HG03457 (cell line): ENCODE results near the gene GSTM4.

Source experiments
- ATAC-seq: cut with Tn5 transposase; IDR thresholded peaks from one replicate; pipeline ENCODE4 v1.9.1; 2021; ENCODE audit warnings: moderate number of reproducible peaks; ENCODE audit not compliant: unreplicated experiment

The GSTM4 gene

DNA sequence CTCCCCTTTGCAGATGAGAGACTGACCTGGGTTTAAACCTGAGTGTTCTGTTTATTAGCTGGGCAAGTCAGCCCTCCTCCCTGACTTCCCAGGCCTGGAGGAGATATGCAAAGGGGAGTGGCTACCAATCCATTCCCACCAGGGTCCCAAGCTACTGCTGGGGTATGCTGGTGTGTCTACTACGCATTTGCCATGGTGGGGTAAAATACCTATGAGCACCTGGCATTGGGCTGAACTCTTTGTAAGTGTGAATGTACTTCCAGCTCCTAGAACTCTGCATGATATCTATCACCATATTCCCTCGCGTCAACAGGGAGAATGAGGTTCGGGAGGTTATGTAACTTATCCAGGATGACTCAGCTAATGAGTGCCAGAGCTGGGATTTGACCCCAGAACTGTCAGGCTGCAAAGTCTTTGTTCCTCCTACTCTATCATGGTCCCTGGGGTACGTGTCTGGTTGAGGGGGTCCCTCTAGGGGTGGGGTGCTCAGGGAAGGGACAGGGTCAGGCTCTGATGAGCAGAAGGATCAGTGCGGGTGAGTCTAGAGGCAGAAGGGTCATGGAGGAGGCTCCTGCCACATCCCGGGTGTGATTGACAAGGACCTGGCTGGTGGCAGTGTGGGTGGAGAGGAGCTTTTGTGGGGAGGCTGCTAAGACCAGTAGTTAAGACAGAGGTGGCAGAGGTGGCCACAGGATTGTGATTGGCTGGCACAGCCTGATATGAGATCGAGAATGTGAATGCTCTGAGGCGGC, 19.5 kb upstream of the GSTM4 start:
- ATAC-seq: no peak

DNA sequence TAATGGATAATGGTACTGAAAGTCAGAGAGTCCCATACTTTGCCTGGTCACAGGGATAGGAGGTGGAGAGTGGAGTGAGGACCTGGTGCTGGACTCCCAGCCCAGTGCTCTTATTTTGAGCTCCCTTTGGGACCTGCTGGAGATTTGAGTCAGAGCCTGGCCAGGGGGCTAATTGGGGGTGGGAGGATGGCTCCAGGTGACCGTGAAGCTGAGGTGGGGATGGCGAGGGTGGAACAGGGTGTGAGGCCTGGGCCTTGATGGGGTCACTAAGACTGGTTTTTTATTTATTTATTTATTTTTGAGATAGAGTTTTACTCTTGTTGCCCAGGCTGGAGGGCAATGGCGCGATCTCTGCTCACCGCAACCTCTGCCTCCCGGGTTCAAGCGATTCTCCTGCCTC, 18.5 kb upstream of the GSTM4 start:
- ATAC-seq: no peak

DNA sequence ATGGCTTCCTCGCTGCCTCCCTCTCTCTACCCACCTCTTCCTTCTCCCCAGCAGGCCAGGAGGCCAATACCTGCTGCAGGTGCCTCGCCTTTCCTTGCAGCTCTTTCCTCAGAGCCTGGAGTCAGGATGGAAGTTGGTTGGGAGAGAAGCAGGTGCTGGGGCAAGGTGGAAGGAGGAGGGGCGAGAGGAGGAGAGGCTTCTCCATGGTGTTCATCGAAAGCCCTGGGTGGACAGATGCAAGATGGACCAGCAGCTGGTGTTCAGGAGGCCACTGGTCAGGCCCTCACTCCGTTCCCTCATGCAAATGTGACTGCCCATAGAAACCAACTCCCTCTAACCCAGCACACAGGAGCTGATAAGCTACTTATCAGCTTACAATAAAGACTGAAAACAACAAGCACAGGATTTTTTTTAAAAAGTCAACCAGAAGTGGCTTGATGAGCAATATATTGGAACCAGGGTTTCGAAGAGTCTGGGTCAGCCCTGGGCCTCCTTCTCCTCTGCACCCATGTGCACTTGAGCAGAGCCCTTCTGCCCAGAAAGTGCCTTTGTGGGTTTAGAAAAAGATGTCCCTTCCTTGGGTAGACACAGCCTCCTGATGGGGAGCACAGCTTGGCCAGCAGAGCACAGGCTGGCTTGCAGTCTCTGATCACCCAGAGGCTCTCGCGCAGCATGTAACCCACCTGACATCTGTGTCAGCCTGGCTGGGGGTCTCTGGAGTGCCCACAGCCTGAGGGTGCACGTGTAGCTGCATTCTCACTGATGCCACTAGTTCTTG, 16.6 kb upstream of the GSTM4 start:
- no peak for ATAC-seq

DNA sequence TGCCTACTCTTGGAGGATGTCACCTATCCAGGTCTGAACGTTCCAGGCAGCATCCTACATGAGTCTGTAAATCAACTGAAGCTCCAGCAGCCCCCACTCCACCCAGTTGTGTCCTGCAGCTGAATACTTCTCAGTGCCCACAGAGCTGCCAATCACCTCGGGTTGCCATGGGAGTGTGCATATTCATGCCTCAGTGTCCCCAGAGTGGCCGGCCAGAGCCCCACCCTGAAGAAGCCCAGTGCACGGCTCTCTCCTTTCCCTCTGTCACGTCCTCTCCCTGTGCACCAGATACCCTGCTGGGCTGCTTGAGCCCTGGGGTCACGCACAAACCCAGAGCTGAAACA, 16.1 kb upstream of the GSTM4 start:
- no peak for ATAC-seq

DNA sequence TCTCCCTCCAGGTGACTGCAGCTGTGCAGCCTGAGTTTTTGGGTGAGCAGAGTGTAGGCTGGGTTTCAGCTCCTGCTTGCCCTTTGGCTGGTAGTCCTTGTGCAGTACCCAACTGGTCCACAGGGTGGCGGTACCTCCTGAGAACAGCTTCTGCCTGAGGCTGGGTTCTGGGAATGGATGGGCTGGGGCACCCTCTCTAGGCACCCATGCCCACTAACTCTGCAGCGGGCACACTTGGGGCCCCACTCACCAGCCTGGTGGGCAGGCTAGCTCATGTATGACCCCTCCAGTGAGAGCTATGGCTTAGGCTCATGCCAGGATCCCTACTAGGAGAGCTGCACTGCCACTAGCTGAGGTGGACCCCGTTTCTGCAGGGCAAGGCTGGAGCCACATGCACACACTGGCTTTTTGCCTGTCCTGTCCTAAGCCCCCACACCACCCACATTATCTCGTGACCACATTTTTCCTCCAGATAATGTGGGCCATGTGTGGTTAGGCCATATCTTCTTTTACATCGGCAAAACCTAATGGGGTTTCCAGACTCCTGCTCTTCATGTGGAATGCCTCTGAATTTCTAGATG, 15.5 kb upstream of the GSTM4 start:
- ATAC-seq: no peak

DNA sequence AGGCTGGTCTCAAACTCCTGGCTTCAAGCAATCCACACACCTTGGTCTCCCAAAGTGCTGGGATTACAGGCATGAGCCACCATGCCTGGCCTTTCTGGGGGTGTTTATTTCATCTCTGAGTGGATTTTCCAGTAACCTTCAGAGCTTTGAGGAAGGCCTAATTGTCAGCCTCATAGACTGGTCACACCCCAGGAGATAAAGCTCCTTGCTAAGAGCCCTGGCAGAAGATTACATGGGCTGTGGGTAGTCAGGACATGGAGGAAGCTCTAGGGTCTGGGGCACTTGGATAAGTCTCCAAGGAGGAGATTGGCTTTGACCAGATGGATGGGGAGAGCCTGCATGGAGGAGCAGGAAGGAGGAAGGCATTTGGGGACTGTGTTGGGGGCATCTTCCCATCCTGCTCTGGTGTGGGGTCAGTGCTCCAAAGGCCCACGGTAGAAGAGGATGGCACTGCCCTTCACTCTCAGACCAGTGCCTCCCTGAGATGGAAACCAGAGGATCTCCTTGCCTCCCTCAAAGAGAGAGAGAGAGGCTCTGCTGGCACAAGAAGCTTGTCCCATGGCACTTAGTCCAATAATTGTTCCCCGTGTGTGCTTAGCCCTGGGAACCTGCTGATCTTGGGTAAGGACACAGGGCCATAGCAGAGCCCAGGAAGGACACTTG, 14.7 kb upstream of the GSTM4 start:
- no peak for ATAC-seq

DNA sequence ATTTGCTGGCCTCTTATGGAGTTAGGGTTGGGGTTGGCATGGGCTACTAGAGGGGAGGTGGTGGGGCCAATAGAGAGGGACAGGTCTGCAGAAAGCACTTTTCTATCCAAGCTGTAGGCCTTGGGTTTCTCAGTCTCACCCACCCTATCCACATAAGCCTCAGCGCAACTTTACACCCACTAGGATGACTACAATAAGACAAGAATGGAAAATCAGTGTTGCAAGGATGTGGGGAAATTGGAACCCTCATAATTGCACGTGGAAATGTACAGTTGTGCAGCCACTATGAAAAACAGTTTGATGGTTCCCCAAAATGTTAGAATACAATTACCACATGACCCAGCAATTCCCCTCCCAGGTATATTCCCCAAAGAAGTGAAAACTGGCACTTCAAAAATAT, 14.0 kb upstream of the GSTM4 start:
- ATAC-seq: no peak

DNA sequence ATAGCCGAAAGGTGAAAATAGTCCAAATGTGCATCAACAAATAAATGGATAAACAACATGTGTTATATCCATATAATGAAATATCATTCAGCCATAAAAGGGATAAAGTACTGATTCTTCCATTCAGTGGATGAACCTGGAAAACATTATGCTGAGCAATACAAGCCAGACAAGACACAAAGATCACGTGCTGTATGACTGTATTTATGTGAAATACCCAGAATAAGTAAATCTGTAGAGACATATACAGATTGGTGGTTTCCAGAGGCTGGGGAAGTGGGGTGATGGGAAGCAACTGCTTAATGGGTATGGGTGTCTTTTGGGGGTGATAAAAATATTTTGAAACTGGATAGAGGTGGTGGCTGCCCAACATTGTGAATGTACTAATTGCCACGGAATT, 13.3 kb upstream of the GSTM4 start:
- ATAC-seq: no peak

DNA sequence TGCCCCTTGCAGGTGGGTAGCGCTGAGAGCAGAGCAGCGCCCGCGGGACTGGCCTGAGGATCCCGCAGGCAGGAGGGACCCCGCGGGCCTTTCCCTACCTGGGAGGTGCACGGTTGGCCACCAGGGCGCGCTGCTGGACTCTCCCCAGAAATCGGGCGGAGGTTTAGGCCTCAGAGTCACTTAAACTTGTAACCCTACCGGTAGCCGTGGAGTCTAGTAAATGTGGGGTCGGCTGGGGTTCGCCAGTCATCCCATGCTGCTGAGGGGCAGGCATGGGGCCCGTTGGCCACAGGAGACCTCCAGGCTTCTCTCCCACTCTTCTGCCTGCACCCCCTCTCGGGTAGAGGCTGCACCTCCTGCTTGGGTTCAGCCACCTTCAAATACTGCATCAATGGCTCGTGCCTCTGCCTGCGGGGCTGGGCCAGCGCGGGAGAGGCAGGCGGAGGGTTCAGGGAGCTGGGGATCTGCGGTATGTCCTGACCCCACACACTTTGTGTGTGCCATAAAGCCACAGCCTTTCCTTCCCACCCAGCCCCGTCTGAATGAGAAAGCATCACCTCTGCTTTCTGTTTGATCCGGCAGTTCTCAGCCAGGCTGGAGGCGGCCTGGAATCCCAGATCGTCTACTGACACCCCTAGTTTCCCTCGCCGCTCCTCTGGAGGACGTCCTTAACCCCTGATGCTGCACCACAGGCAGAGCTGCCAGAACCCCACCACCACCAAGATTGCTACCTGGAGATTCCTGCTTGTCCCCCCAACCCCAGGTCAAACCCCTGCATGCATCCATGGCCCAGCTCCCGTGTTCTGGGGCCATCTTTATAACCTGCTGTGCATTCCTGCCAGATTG, 12.3 kb upstream of the GSTM4 start:
- peak; percentile 84 for ATAC-seq

DNA sequence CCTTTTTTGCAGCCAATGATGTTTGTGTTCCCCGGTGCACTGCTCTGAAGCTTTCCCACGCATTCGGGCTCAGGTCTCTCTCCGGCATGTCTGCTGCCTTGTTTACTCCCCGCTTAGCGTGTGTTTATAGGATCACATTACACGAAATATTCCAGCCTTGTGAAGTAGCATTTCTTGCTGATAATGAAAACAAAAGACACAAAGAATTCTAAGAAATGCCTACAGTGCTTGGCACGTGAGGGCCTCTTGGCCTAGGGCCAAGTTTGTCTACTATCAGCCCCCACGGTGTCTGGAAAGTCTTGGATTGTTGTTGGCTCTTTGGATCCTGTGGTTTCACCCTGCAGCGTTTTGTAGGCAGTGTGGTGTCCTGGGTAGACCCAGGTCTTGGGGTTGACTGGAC, 11.2 kb upstream of the GSTM4 start:
- ATAC-seq: no peak

DNA sequence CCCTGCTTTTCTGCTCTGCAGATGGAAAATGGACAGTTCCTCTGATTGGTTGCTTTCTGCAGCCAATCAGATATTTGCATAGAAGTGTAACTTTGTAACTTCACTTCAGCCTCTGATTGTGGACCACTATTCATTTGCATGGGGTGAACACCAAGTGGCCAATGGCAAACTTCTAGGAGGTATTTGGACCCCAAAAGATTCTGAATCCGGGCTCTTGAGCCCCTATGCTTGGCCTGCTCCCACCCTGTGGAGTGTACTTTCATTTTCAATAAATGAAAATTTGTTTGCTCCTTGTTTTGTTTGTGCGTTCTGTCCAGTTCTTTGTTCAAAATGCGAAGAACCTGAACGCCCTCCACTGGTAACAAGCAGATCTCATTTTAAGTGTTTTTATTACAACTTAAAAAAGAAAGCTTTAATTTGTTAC, 6.4 kb upstream of the GSTM4 start:
- no peak for ATAC-seq

DNA sequence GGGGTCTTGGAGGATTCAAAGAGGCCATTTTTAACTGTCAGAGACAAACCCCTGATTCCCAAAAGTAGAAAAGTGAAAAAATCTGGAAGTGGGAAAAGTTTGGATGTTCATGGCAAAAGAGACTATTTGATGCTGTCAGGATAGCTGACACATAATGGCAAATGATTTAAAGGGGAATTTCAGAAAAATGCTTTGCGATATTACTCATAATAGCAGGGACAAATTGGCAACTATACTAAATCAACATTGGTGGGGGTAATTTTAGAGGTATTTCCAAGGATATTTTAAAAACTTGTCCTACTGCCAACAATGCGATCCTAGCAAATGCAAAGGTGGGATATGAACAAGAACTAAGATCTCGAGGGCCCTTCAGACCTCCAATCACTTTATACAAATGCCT, 5.3 kb upstream of the GSTM4 start:
- ATAC-seq: no peak

DNA sequence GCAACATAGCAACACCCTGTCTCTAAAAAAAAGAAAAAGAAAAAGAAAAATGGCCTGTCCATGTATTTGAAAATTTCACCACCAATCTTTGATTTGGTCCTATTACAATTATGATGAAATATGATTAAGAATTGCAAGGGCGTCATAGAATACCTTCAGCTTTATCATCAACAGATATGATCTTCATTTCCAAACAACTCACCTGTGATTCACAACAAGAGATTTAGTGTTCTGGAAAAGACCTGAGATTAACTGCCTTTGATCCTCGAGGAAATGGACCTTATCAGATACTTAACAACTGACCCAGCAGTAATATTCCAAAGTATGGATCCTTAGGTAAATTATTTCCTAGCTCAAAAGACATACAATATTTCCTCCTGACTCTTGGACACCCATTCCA, 3.5 kb upstream of the GSTM4 start:
- no peak for ATAC-seq

DNA sequence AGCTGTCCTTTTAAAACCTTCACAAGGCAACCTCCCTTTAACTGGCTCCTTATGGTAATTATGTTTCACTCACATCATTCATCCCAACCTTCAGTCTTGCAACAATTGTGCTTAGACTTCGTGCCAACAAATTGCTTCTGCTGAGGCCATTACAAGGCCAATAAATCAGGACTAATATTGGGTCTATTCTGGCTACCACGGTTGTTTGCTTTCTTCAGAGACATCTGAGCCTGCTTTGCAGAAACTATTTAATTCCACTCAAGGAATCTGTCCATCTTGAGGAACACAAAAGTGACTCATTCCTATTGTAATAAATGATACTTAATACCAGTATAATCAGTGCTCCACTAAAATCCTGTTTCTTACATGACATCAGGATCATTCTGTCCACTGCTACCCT, 2.6 kb upstream of the GSTM4 start:
- ATAC-seq: no peak

DNA sequence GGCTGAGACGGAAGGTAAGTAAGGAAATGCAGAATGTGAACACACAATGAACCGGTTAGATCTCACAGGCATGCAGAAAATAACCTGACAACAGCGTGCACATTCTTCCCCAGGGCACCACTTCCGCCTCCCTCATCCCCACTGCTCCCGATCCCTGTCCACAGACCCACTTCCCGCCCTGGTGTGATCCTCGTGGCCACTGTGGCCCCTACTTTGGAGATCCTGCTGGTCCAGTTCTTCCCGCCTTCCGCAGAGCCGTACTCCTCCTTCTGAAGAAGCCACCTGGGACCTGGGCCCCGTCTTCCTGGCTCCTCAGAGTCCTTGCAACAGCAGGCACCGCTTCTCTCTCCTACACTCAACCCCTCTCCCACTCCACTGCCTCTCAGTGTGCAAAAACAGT, 1.4 kb upstream of the GSTM4 start:
- ATAC-seq: no peak

DNA sequence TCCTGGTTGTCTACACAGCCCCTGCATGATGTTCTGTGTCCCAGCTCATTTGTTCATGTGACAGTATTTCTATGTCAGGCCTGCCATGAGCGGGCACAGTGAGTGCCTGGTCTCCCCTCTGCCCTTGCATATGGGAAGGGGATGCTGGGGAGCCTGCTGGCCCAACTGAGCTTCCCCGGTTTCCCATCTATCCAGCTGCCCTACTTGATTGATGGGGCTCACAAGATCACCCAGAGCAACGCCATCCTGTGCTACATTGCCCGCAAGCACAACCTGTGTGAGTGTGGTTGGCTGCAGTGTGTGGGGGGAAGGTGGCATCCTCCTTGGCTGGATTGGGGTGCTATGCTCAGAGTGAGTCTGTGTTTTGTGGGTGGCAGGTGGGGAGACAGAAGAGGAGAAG, 1.5 kb downstream of the GSTM4 start:
- no peak for ATAC-seq

DNA sequence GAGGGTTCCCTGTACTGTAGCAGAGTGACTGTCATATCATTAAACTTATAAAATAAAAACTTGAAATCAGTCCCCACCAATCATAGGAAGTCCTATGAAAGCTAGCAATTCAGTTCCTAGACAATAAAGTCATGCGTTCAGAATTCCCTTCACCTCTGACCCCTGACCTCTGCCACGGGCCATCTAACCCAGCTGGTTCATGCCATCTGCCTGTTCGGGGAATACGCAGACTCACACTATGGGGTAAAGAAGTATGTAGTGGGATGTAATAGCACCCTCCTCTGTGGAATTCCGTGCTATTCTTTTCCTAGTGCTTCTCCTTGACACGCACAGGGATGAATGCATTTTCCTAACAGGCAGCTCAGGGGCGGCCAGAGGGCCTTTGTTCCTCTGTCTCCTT, 2.1 kb downstream of the GSTM4 start:
- ATAC-seq: no peak

DNA sequence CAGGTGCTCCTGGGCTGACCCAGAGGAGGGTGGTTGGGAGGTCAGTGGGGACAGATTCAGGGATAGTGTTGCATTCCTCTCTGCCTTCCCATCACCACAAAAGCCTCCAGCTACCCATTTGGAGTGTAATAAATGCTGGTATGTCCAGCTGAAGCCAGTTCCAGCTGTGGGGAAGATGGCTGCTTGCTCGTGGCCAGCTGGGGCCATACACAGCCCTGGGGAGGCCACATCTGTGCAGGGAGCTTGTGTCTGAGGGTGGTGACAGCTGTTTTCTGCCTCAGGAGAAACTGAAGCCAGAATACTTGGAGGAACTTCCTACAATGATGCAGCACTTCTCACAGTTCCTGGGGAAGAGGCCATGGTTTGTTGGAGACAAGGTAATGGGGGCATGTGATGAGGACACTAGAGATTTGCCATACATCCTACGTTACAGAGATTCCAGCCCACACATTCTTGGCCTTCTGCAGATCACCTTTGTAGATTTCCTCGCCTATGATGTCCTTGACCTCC, 2.7 kb downstream of the GSTM4 start:
- no peak for ATAC-seq

DNA sequence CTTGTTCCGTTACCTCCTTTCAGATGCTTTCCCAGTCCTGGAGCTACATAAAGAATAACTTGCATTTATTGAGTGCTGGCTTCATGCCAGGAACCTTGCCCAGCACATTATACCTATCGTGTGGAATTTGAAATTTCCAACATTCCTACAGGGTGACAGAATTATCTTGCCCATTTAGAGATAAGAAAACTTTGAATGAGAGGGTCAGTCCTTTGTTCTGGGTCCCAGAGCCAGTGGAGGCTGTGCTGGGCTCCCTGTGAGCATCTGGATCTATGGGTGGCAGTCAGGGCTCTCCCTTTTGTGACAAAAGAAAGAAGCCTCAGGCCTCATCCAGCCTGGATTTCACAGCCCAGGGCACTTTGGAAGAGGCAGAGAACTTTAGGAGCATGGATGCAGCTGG, 3.2 kb downstream of the GSTM4 start:
- ATAC-seq: no peak

DNA sequence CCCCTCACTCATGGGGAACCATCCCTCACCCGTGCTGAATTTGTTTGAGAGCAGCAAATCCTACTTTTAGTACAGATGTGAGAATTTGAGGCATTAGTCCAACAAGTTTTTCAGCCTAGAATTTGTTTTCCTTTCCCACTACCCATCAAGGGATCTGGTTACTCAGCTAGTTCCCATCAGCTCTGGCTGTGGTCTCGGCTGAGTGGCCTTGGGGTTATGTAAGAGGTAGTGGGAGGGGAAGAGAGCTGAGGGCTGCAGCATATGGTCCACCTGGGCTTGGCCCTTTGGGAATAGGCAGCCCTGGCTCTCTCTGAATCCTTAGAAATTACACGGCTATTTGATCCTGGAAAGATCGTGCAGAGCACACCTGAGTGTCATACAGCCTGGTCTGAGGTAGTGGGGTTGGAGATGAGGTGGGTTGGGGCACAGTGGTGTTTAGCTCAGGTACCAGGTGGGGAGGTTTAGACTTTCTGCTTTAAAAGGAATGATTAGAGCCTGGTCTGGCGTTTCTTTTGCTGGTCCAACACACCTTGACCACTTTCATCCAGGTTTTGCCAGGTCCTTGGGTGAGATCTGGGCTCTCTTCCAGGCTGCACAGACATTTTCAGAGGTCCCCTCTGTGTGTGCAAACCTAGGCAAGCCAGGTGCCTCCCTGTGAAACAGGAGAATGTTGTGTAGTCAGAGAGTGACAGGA, 4.2 kb downstream of the GSTM4 start:
- ATAC-seq: no peak
